Measurements from ENCODE around the gene CYSTM1. TPM values are rescaled to one million over a fixed set of nuclear protein-coding genes. Genes with fewer than 3 reads are reported as not detected.

CYSTM1 gene
- total and polyA plus RNA-seq, 2 donors (not counting 3 experiments of a cell fraction or from before 2014, with no cell fraction given), result 28.9 to 41.5 TPM

- CTCF ChIA-PET, result interaction anchor here (0.8 to 1.4 kb wide), 3 partner anchors 16 to 149 kb away, joined by 3 to 5 read pairs (median 3); no protein-coding TSS in a partner anchor
- Histone ChIP-seq H3K9ac (replicated peaks; ENCODE audit: extremely low read depth, insufficient read depth, low read length) (no peak overlapping the region), H3K4me2 (ENCODE audit: insufficient read depth, low read length) (no peak overlapping the region), H3K4me1 (ENCODE audit: control insufficient read depth, extremely low read depth, insufficient read depth, low read length) (peaks cover 6% of the 10 kb centered on the region), H3K9me1 (replicated peaks; ENCODE audit: control insufficient read depth, extremely low read depth, insufficient read depth, low read length) (no peaks in the 10 kb centered on the region), H3K9me3 (replicated peaks; ENCODE audit: control insufficient read depth, insufficient read depth, low read length) (no peaks in the 10 kb centered on the region), H2AFZ (ENCODE audit: low read depth, low read length) (no peak overlapping the region), H3K27ac (ENCODE audit: insufficient read depth, low read depth, low read length) (no peak overlapping the region), H3K27me3 (ENCODE audit: control insufficient read depth in 2 of 2, insufficient read depth in 2 of 2, low read length in 2 of 2) (no peaks in the 10 kb centered on the region), H3K36me3 (ENCODE audit: control insufficient read depth in 2 of 2, extremely low read depth in 1 of 2, insufficient read depth in 2 of 2, low read length in 2 of 2) (no peaks in the 10 kb centered on the region), H3K4me3 (replicated peaks in 1 of 3; ENCODE audit: insufficient read depth in 1 of 3, low read depth in 1 of 3, low read length in 3 of 3) (no peak overlapping the region), H4K20me1 (replicated peaks; ENCODE audit: control insufficient read depth, extremely low read depth, insufficient read depth, low read length) (no peaks in the 10 kb centered on the region), H3K79me2 (ENCODE audit: control insufficient read depth, insufficient read depth, low read length) (no peaks in the 10 kb centered on the region)
- FAIRE-seq, result no peak
- no TSS peak for BruUV-seq (replicated peaks)
- POLR2A ChIA-PET, result no interaction called here
- intact Hi-C loops (cut with micrococcal nuclease), result no loop called here
- DNase-seq (ENCODE audit: low read depth, low spot score), result no peak
- TF ChIP-seq JUN (IDR thresholded peaks at IDR 0.05; ENCODE audit: borderline replicate concordance, insufficient read depth, insufficient read length, low read depth) (no peak), GATA2 (IDR thresholded peaks at IDR 0.05; ENCODE audit: insufficient read depth, insufficient read length, low read depth, low read length) (no peak), FOS (IDR thresholded peaks at IDR 0.05; ENCODE audit: borderline replicate concordance, insufficient read depth, low read length) (no peak), MYC (IDR thresholded peaks at IDR 0.05; ENCODE audit: low read depth, low read length) (no peak), CTCF (IDR thresholded peaks at IDR 0.05; ENCODE audit: extremely low read depth in 1 of 2, insufficient read depth in 1 of 2, low read depth in 1 of 2, low read length in 2 of 2) (no peak)
- dilution Hi-C loops (cut with MboI; ENCODE audit: extremely low pct_ligation_motif_present, low sequenced_read_pairs), result no loop called here
These were observed 48.6 kb downstream of the CYSTM1 start for GRCh38 chr5:140223567-140223966.

- intact Hi-C loops (cut with micrococcal nuclease), result no loop called here
- CTCF ChIA-PET, result interaction anchor here (1.4 to 1.6 kb wide), 2 partner anchors 20 to 148 kb away, joined by 3 to 4 read pairs; no protein-coding TSS in a partner anchor
These were observed 49.7 kb downstream of the CYSTM1 start for GRCh38 chr5:140224658-140225057.

More at GRCh38 chr5:140224658-140225057, 49.7 kb downstream of the CYSTM1 start:
- dilution Hi-C loops (cut with MboI; ENCODE audit: extremely low pct_ligation_motif_present, low sequenced_read_pairs), result no loop called here
- H3K4me2 ChIP-seq (ENCODE audit: insufficient read depth, low read length), result no peak overlapping the region
- H3K9ac ChIP-seq (replicated peaks; ENCODE audit: extremely low read depth, insufficient read depth, low read length), result no peak overlapping the region
- H3K4me1 ChIP-seq (ENCODE audit: control insufficient read depth, extremely low read depth, insufficient read depth, low read length), result peaks cover 6% of the 10 kb centered on the region
- no peak overlapping the region for H3K27ac ChIP-seq (ENCODE audit: insufficient read depth, low read depth, low read length)
- BruUV-seq (replicated peaks), result no TSS peak
- H3K36me3 ChIP-seq (ENCODE audit: control insufficient read depth in 2 of 2, extremely low read depth in 1 of 2, insufficient read depth in 2 of 2, low read length in 2 of 2), result no peaks in the 10 kb centered on the region
- POLR2A ChIA-PET, result no interaction called here
- no peaks in the 10 kb centered on the region for H3K9me1 ChIP-seq (replicated peaks; ENCODE audit: control insufficient read depth, extremely low read depth, insufficient read depth, low read length)
- H3K27me3 ChIP-seq (ENCODE audit: control insufficient read depth in 2 of 2, insufficient read depth in 2 of 2, low read length in 2 of 2), result no peaks in the 10 kb centered on the region
- FAIRE-seq (no peak), DNase-seq (ENCODE audit: low read depth, low spot score) (no peak)
- TF ChIP-seq FOS (IDR thresholded peaks at IDR 0.05; ENCODE audit: borderline replicate concordance, insufficient read depth, low read length) (no peak), CTCF (IDR thresholded peaks at IDR 0.05; ENCODE audit: extremely low read depth in 1 of 2, insufficient read depth in 1 of 2, low read depth in 1 of 2, low read length in 2 of 2) (no peak), POLR2A (IDR thresholded peaks at IDR 0.05; ENCODE audit: low read depth, low read length) (no peak), GATA2 (IDR thresholded peaks at IDR 0.05; ENCODE audit: insufficient read depth, insufficient read length, low read depth, low read length) (no peak), JUN (IDR thresholded peaks at IDR 0.05; ENCODE audit: borderline replicate concordance, insufficient read depth, insufficient read length, low read depth) (no peak), EZH2 (IDR thresholded peaks at IDR 0.05; ENCODE audit: borderline replicate concordance, low read depth, low read length, severe bottlenecking) (no peak), MYC (IDR thresholded peaks at IDR 0.05; ENCODE audit: low read depth, low read length) (no peak), POLR2AphosphoS5 (IDR thresholded peaks at IDR 0.05; ENCODE audit: insufficient read depth, low read depth, low read length) (no peak), MAX (IDR thresholded peaks at IDR 0.05; ENCODE audit: insufficient read depth, insufficient read length) (no peak)
- no peak overlapping the region for H2AFZ ChIP-seq (ENCODE audit: low read depth, low read length)
- H3K4me3 ChIP-seq (replicated peaks in 1 of 3; ENCODE audit: insufficient read depth in 1 of 3, low read depth in 1 of 3, low read length in 3 of 3), result no peak overlapping the region
- H3K9me3 ChIP-seq (replicated peaks; ENCODE audit: control insufficient read depth, insufficient read depth, low read length), result no peaks in the 10 kb centered on the region
- no peaks in the 10 kb centered on the region for H4K20me1 ChIP-seq (replicated peaks; ENCODE audit: control insufficient read depth, extremely low read depth, insufficient read depth, low read length)
- H3K79me2 ChIP-seq (ENCODE audit: control insufficient read depth, insufficient read depth, low read length), result no peaks in the 10 kb centered on the region
